IMR-90 (cell line): ENCODE measurements around the gene TRIM2.

Source experiments
- CEBPB ChIP-seq: IDR thresholded peaks from 2 replicates; pipeline ENCODE4 v1.6.1; 2012; ENCODE audit warnings: low read depth, low read length, improper control_type of control experiment
- CHD1 ChIP-seq: IDR thresholded peaks from 2 replicates; pipeline ENCODE4 v1.6.1; 2012; ENCODE audit warnings: low read depth, low read length, improper control_type of control experiment
- FOS ChIP-seq: fragments of 150-350 bp; IDR thresholded peaks from 2 replicates; pipeline ENCODE4 v1.6.1; 2016; ENCODE audit warnings: low read depth, low read length
- MAZ ChIP-seq: IDR thresholded peaks from 2 replicates; pipeline ENCODE4 v1.6.1; 2012; ENCODE audit warnings: low read depth, mild to moderate bottlenecking, low read length, improper control_type of control experiment, moderate library complexity, borderline replicate concordance
- MXI1 ChIP-seq: IDR thresholded peaks from 2 replicates; pipeline ENCODE4 v1.6.1; 2012; ENCODE audit warnings: low read depth, mild to moderate bottlenecking, low read length, moderate library complexity, borderline replicate concordance
- POLR2A ChIP-seq: IDR thresholded peaks from 2 replicates; pipeline ENCODE4 v1.6.1; 2012; ENCODE audit warnings: mild to moderate bottlenecking, low read depth, low read length
- RAD21 ChIP-seq: IDR thresholded peaks from 2 replicates; pipeline ENCODE4 v1.6.1; 2012; ENCODE audit warnings: low read length, improper control_type of control experiment
- TF ChIP-seq, protein P1 (sequence below): conservative IDR thresholded peaks from 2 replicates; pipeline ENCODE4 v1.5.1; 2012; ENCODE audit warnings: mild to moderate bottlenecking, low read depth, low read length, improper control_type of control experiment
- TF ChIP-seq, protein P2 (sequence below): fragments of 150-350 bp; IDR thresholded peaks from 2 replicates; pipeline ENCODE4 v1.6.1; 2017; ENCODE audit warnings: mild to moderate bottlenecking, antibody characterized with exemption, low read length, low read depth

DNA sequence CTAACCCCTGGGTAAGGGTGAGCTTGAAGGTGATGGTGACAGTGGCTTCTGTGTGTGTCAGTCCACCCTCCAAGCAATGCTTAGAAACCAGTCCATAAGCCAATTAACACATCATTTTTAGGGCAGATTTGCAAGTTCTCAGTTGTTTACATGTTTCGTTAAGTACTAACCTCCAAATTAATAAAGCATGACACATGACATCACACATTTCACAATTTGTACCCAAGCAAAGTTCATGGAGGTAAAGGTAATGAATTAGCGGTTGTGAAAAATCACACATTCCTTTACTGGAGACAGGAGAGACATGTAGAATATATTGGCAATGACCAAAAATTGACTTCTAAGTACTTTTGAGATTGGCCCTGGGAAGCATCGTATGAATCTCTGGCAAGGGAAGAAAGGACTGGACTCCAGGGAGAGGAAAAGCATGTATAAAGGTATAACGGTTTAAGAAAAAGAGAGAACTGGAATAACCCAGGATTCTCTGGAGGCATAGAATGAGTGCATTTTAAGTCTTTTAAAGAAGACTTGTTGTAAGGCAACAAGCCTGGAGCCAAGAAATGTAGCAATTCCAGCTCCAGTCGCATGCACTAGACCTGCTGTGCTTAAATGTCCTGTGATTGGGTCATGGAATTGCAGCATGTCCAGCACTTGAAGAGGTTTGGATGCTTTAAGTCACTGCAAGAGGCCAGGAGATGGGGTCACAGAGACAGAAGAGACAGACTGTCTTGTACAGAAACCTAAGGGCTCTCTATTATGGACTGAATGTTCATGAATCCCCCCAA is 34.1 kb downstream of the TRIM2 start:
- TF ChIP-seq, protein P1, sequence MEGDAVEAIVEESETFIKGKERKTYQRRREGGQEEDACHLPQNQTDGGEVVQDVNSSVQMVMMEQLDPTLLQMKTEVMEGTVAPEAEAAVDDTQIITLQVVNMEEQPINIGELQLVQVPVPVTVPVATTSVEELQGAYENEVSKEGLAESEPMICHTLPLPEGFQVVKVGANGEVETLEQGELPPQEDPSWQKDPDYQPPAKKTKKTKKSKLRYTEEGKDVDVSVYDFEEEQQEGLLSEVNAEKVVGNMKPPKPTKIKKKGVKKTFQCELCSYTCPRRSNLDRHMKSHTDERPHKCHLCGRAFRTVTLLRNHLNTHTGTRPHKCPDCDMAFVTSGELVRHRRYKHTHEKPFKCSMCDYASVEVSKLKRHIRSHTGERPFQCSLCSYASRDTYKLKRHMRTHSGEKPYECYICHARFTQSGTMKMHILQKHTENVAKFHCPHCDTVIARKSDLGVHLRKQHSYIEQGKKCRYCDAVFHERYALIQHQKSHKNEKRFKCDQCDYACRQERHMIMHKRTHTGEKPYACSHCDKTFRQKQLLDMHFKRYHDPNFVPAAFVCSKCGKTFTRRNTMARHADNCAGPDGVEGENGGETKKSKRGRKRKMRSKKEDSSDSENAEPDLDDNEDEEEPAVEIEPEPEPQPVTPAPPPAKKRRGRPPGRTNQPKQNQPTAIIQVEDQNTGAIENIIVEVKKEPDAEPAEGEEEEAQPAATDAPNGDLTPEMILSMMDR, result no peak
- TF ChIP-seq, protein P2, sequence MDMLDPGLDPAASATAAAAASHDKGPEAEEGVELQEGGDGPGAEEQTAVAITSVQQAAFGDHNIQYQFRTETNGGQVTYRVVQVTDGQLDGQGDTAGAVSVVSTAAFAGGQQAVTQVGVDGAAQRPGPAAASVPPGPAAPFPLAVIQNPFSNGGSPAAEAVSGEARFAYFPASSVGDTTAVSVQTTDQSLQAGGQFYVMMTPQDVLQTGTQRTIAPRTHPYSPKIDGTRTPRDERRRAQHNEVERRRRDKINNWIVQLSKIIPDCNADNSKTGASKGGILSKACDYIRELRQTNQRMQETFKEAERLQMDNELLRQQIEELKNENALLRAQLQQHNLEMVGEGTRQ, result no peak
- TF ChIP-seq POLR2A (no peak), CEBPB (no peak), MXI1 (no peak), RAD21 (no peak), MAZ (no peak), FOS (no peak), CHD1 (no peak)
